ENCODE data around the gene ORM1.

Gene ORM1

GRCh38 chr9:114366334-114367128, 43.6 kb downstream of the ORM1 start:
- no peak for DNase-seq (ENCODE audit: low read depth)

GRCh38 chr9:114367366-114367765, 44.5 kb downstream of the ORM1 start:
- DNase-seq (ENCODE audit: low read depth) = no peak

- no peak for DNase-seq (ENCODE audit: low read depth)
Measured at GRCh38 chr9:114367772-114368569, 45.1 kb downstream of the ORM1 start.

GRCh38 chr9:114369216-114370130, 46.6 kb downstream of the ORM1 start:
- no peak for DNase-seq (ENCODE audit: low read depth)

GRCh38 chr9:114370251-114370967, 47.5 kb downstream of the ORM1 start:
- no peak for DNase-seq (ENCODE audit: low read depth)

GRCh38 chr9:114370968-114371320, 48.0 kb downstream of the ORM1 start:
- DNase-seq (ENCODE audit: low read depth) = no peak

GRCh38 chr9:114371343-114371944, 48.5 kb downstream of the ORM1 start:
- no peak for DNase-seq (ENCODE audit: low read depth)

- DNase-seq (ENCODE audit: low read depth) = no peak
Measured at GRCh38 chr9:114371973-114372917, 49.3 kb downstream of the ORM1 start.

GRCh38 chr9:114372921-114373448, 50.1 kb downstream of the ORM1 start:
- peak; percentile 63 for DNase-seq (ENCODE audit: low read depth)

GRCh38 chr9:114373960-114374730, 51.2 kb downstream of the ORM1 start:
- no peak for DNase-seq (ENCODE audit: low read depth)

- no peak for DNase-seq (ENCODE audit: low read depth)
Measured at GRCh38 chr9:114374936-114375335, 52.0 kb downstream of the ORM1 start.

GRCh38 chr9:114375386-114376175, 52.7 kb downstream of the ORM1 start:
- no peak for DNase-seq (ENCODE audit: low read depth)

Data from stimulated activated CD8-positive, alpha-beta memory T cell treated with anti-CD3 and anti-CD28 coated beads, Interleukin-12 subunit alpha, Interleukin-12 subunit beta, amount 100 ng/mL, for 4 hours (primary cell).